A549 (cell line): ENCODE data around the gene MPND. TPM values are rescaled to one million over a fixed set of nuclear protein-coding genes. Genes with fewer than 3 reads are reported as not detected.

Experiments
- ATAC-seq, 2 experiments: fragments of 200-7000 bp in 1 of 2; fragments of >200 bp in 1 of 2; cut with Nextera tagmentation in 1 of 2; cut with Tn5 transposase in 1 of 2; 3 replicates each; pipeline versions ENCODE4 v1.8.0 to v1.9.1; 2018 to 2020; ENCODE audit warnings: mild to moderate bottlenecking in 1 of 2, moderate library complexity in 1 of 2
- CTCF ChIA-PET: fragments of 300-600 bp; sonication (Branson Sonifier 250); formaldehyde crosslinking; extraction: SDS; loops from one replicate; lab custom pipeline; 2021; ENCODE audit warnings: antibody characterized with exemption, inconsistent platforms; lab: Yijun Ruan, JAX
- POLR2A ChIA-PET: fragments of 350-600 bp; formaldehyde crosslinking; extraction: SDS; loops from one replicate; lab custom pipeline; 2021; ENCODE audit warnings: antibody characterized with exemption, inconsistent platforms; lab: Yijun Ruan, JAX
- DNase-seq, 2 experiments: peaks; one replicate each; pipeline versions ENCODE4 v3.0.0 to v3.0.0-alpha.2; 2011 to 2016; ENCODE audit warnings: low read depth in 1 of 2, low spot score in 1 of 2
- FAIRE-seq: peaks from 2 replicates; lab custom pipeline; 2011; peaks lifted over from hg19 to GRCh38; lab: Jason Lieb, UNC
- H3K27ac ChIP-seq, 2 experiments: fragments of >200 bp; sonication (Bioruptor Twin); formaldehyde crosslinking; 3 replicates each; pipeline ENCODE4 v1.5.1; 2016 to 2017
- H3K4me1 ChIP-seq: fragments of >200 bp; sonication (Bioruptor Twin); formaldehyde crosslinking; 3 replicates; pipeline ENCODE4 v1.6.1; 2016
- H3K4me2 ChIP-seq: fragments of >200 bp; sonication (Bioruptor Twin); formaldehyde crosslinking; 3 replicates; pipeline ENCODE4 v1.6.1; 2016
- H3K4me3 ChIP-seq: fragments of >200 bp; sonication (Bioruptor Twin); formaldehyde crosslinking; 3 replicates; pipeline ENCODE4 v1.5.1; 2016
- H3K9me3 ChIP-seq: fragments of >200 bp; sonication (Bioruptor Twin); formaldehyde crosslinking; 3 replicates; pipeline ENCODE4 v1.6.1; 2016
- BCL3 ChIP-seq: fragments of >200 bp; sonication (Bioruptor Twin); formaldehyde crosslinking; IDR thresholded peaks from 3 replicates; pipeline ENCODE4 v1.6.1; 2016
- BHLHE40 ChIP-seq: IDR thresholded peaks from 2 replicates; pipeline ENCODE4 v1.6.1; 2012; ENCODE audit warnings: low read depth, low read length, inconsistent platforms
- CBX2 ChIP-seq: fragments of 200-600 bp; sonication (generic); IDR thresholded peaks from 2 replicates; pipeline ENCODE4 v1.6.1; 2016; ENCODE audit warnings: low read depth, mild to moderate bottlenecking, borderline replicate concordance
- CHD4 ChIP-seq: fragments of 200-600 bp; sonication (generic); IDR thresholded peaks from 2 replicates; pipeline ENCODE4 v1.6.1; 2016; ENCODE audit warnings: antibody characterized with exemption, mild to moderate bottlenecking, borderline replicate concordance
- EHF ChIP-seq: fragments of 250-450 bp; sonication (Bioruptor Pico); IDR thresholded peaks from 2 replicates; pipeline ENCODE4 v1.5.0; 2020; ENCODE audit warnings: mild to moderate bottlenecking
- EHMT2 ChIP-seq: fragments of 200-600 bp; sonication (generic); IDR thresholded peaks from 2 replicates; pipeline ENCODE4 v1.6.1; 2016; ENCODE audit warnings: antibody characterized with exemption, low read depth, mild to moderate bottlenecking, moderate library complexity
- EP300 ChIP-seq, 2 experiments: fragments of >200 bp; sonication (Bioruptor Twin); formaldehyde crosslinking; IDR thresholded peaks; 2 replicates in 1 of 2; 3 replicates in 1 of 2; pipeline ENCODE4 v1.6.1; 2016 to 2017
- ESRRA ChIP-seq: fragments of 150-350 bp; IDR thresholded peaks from 2 replicates; pipeline ENCODE4 v1.6.1; 2014; ENCODE audit warnings: mild to moderate bottlenecking, low read length, borderline replicate concordance
- FOSB ChIP-seq: fragments of 250-450 bp; sonication (Bioruptor Pico); IDR thresholded peaks from 2 replicates; pipeline ENCODE4 v1.5.0; 2020; ENCODE audit warnings: mild to moderate bottlenecking, moderate library complexity
- FOSL2 ChIP-seq, 2 experiments: fragments of 450-650 bp in 1 of 2; fragments of >200 bp in 1 of 2; sonication (Bioruptor Twin) in 1 of 2; formaldehyde crosslinking; IDR thresholded peaks; 2 replicates each; pipeline versions ENCODE4 v1.5.0 to v1.6.1; 2016 to 2020; ENCODE audit warnings: mild to moderate bottlenecking in 1 of 2, moderate library complexity in 1 of 2
- GATA3 ChIP-seq: IDR thresholded peaks from 2 replicates; pipeline ENCODE4 v1.6.1; 2012; ENCODE audit warnings: borderline replicate concordance
- HDAC2 ChIP-seq: fragments of 200-600 bp; sonication (generic); IDR thresholded peaks from 2 replicates; pipeline ENCODE4 v1.6.1; 2016
- HES2 ChIP-seq: fragments of >200 bp; sonication (Bioruptor Twin); formaldehyde crosslinking; IDR thresholded peaks from 2 replicates; pipeline ENCODE4 v1.6.1; 2016
- HEYL ChIP-seq: fragments of 250-450 bp; sonication (Bioruptor Pico); IDR thresholded peaks from 2 replicates; pipeline ENCODE4 v1.8.0; 2021; ENCODE audit warnings: mild to moderate bottlenecking, moderate library complexity
- HOXA7 ChIP-seq: fragments of 250-450 bp; sonication (Bioruptor Pico); IDR thresholded peaks from 2 replicates; pipeline ENCODE4 v1.5.0; 2020; ENCODE audit warnings: mild to moderate bottlenecking, moderate library complexity
- JUN ChIP-seq, 2 experiments: fragments of >200 bp; sonication (Bioruptor Twin); formaldehyde crosslinking; IDR thresholded peaks; 2 replicates in 1 of 2; 3 replicates in 1 of 2; pipeline ENCODE4 v1.6.1; 2016 to 2017
- JUNB ChIP-seq: fragments of >200 bp; sonication (Bioruptor Twin); formaldehyde crosslinking; IDR thresholded peaks from 2 replicates; pipeline ENCODE4 v1.6.1; 2016
- KDM1A ChIP-seq: fragments of 200-600 bp; sonication (generic); IDR thresholded peaks from 2 replicates; pipeline ENCODE4 v1.6.1; 2016; ENCODE audit warnings: low read depth, mild to moderate bottlenecking
- KDM5A ChIP-seq: fragments of 200-600 bp; sonication (generic); IDR thresholded peaks from 2 replicates; pipeline ENCODE4 v1.6.1; 2016; ENCODE audit warnings: antibody characterized with exemption, mild to moderate bottlenecking
- MAX ChIP-seq: IDR thresholded peaks from 2 replicates; pipeline ENCODE4 v1.6.1; 2012
- MYC ChIP-seq: IDR thresholded peaks from 2 replicates; pipeline ENCODE4 v1.6.1; 2012; ENCODE audit warnings: mild to moderate bottlenecking, inconsistent platforms, low read length, improper control_type of control experiment, borderline replicate concordance
- NPAS2 ChIP-seq: fragments of 250-450 bp; sonication (Bioruptor Pico); IDR thresholded peaks from 2 replicates; pipeline ENCODE4 v1.8.0; 2022; ENCODE audit warnings: mild to moderate bottlenecking, moderate library complexity, borderline replicate concordance
- NR3C1 ChIP-seq: fragments of >200 bp; sonication (Bioruptor Twin); formaldehyde crosslinking; IDR thresholded peaks from 3 replicates; pipeline ENCODE4 v1.6.1; 2017
- PBX3 ChIP-seq: IDR thresholded peaks from 2 replicates; pipeline ENCODE4 v1.6.1; 2012
- PHF8 ChIP-seq: fragments of 200-600 bp; sonication (generic); IDR thresholded peaks from 2 replicates; pipeline ENCODE4 v1.6.1; 2016; ENCODE audit warnings: low read depth, mild to moderate bottlenecking, antibody characterized with exemption, moderate library complexity, borderline replicate concordance
- RAD21 ChIP-seq, 2 experiments: fragments of >200 bp in 1 of 2; sonication (Bioruptor Twin) in 1 of 2; formaldehyde crosslinking in 1 of 2; IDR thresholded peaks in 1 of 2; conservative IDR thresholded peaks in 1 of 2; 2 replicates in 1 of 2; 3 replicates in 1 of 2; pipeline ENCODE4 v1.6.1; 2012 to 2018; ENCODE audit warnings: inconsistent platforms in 1 of 2
- RCOR1 ChIP-seq: fragments of 150-350 bp; IDR thresholded peaks from 2 replicates; pipeline ENCODE4 v1.6.1; 2014; ENCODE audit warnings: antibody characterized with exemption, low read length, low read depth
- SREBF2 ChIP-seq: fragments of 450-650 bp; IDR thresholded peaks from 2 replicates; pipeline ENCODE4 v1.6.1; 2014; ENCODE audit warnings: mild to moderate bottlenecking, moderate library complexity
- USF2 ChIP-seq: fragments of 450-650 bp; IDR thresholded peaks from 2 replicates; pipeline ENCODE4 v1.6.1; 2014; ENCODE audit warnings: antibody characterized with exemption
- ZC3H11A ChIP-seq: fragments of 450-650 bp; IDR thresholded peaks from 2 replicates; pipeline ENCODE4 v1.6.1; 2014; ENCODE audit warnings: antibody characterized with exemption, mild to moderate bottlenecking
- ZFP36 ChIP-seq: fragments of 450-650 bp; IDR thresholded peaks from 2 replicates; pipeline ENCODE4 v1.6.1; 2014; ENCODE audit warnings: borderline replicate concordance; ENCODE audit not compliant: partially characterized antibody
- ZNF302 ChIP-seq: fragments of 250-450 bp; sonication (Bioruptor Pico); IDR thresholded peaks from 2 replicates; pipeline ENCODE4 v1.9.0; 2021; ENCODE audit warnings: inconsistent platforms, mild to moderate bottlenecking, moderate library complexity
- WGBS: methylation state at CpG from one replicate; pipeline ENCODE4 v1.1.6; 2017; ENCODE audit errors: missing lambda C conversion rate; 5-methylcytosine and 5-hydroxymethylcytosine counted together
- polyA plus RNA-seq, 4 experiments: library from polyadenylated mRNA; depleted of rRNA in 3 of 4; stranded (reverse); fragments of >200 nt; fragmentation: RNase III in 1 of 4; extraction: RNeasy Plus Mini Kit Qiagen cat#74134 plus additional on column Dnase treatment in 1 of 4; gene quantifications; 2 replicates in 3 of 4; 3 replicates in 1 of 4; pipeline ENCODE4 v1.2.3, GENCODE V29; 2011 to 2017

The MPND gene
- polyA plus RNA-seq, 2 of the 4 experiments (the other 2 are of a cell fraction): 3.5 to 14.5 TPM

GRCh38 chr19:4366666-4367335, 23.4 kb downstream of the MPND start:
- 97% methylated on average over 7 of the region's 16 CpGs for WGBS
- POLR2A ChIA-PET: no interaction called here
- Histone ChIP-seq H3K27ac (no peak overlapping the region), H3K4me1 (peaks cover 15% of the 10 kb centered on the region), H3K4me2 (no peak overlapping the region), H3K4me3 (no peak overlapping the region), H3K9me3 (no peaks in the 10 kb centered on the region)
- ATAC-seq (no peak), FAIRE-seq (no peak)
- CTCF ChIA-PET: interaction anchor here (1.2 to 3.0 kb wide), 2 partner anchors 14 to 34 kb away, joined by 6 to 21 read pairs; partner anchors contain the start of gene SH3GL1
- TF ChIP-seq CHD4: no peak
- no peak for TF ChIP-seq KDM5A
- TF ChIP-seq CBX2: no peak
- no peak for TF ChIP-seq USF2
- no peak for TF ChIP-seq FOSL2 (IDR thresholded peaks at IDR 0.05)
- no peak for TF ChIP-seq FOSL2 (CRISPR knock-in tag; IDR thresholded peaks at IDR 0.05)
- no peak for TF ChIP-seq ZNF302 (CRISPR knock-in tag)
- TF ChIP-seq HOXA7 (CRISPR knock-in tag): no peak
- TF ChIP-seq JUN (IDR thresholded peaks at IDR 0.05): no peak
- TF ChIP-seq PHF8: no peak
- no peak for TF ChIP-seq ESRRA
- no peak for TF ChIP-seq ZFP36
- TF ChIP-seq HDAC2: no peak
- TF ChIP-seq MYC: no peak
- no peak for TF ChIP-seq BCL3
- TF ChIP-seq NPAS2 (CRISPR knock-in tag): no peak
- TF ChIP-seq EHF (CRISPR knock-in tag): no peak
- no peak for TF ChIP-seq SREBF2
- no peak for TF ChIP-seq HEYL (CRISPR knock-in tag)
- TF ChIP-seq RCOR1: no peak
- TF ChIP-seq ZC3H11A: no peak
- TF ChIP-seq, all 56 proteins: peak for 0
- DNase-seq: no peak

- CTCF ChIA-PET: interaction anchor here (1.2 to 3.0 kb wide), 2 partner anchors 15 to 33 kb away, joined by 6 to 21 read pairs; partner anchors contain the start of gene SH3GL1
- WGBS: 94% methylated on average over 3 of the region's 10 CpGs
- no peak for DNase-seq
- no peak for FAIRE-seq
- H3K4me3 ChIP-seq: no peak overlapping the region
- no peak overlapping the region for H3K4me2 ChIP-seq
- TF ChIP-seq HOXA7 (CRISPR knock-in tag): no peak
- TF ChIP-seq KDM5A: no peak
- no peak for TF ChIP-seq MAX
- no peak for TF ChIP-seq NR3C1
- no peak for TF ChIP-seq JUNB
- no peak for TF ChIP-seq KDM1A
- TF ChIP-seq RAD21 (conservative IDR thresholded peaks at IDR 0.05 in 1 of 2, IDR thresholded peaks at IDR 0.05 in 1 of 2): no peak
- TF ChIP-seq HES2: no peak
- TF ChIP-seq GATA3: no peak
- TF ChIP-seq JUN (IDR thresholded peaks at IDR 0.05): no peak
- TF ChIP-seq EP300 (IDR thresholded peaks at IDR 0.05): no peak
- no peak for TF ChIP-seq BHLHE40
- no peak for TF ChIP-seq FOSB (CRISPR knock-in tag)
- no peak for TF ChIP-seq PBX3
- no peak for TF ChIP-seq ZC3H11A
- TF ChIP-seq RCOR1: no peak
- no peak for TF ChIP-seq EHMT2
- TF ChIP-seq, all 56 proteins: peak for 0
- H3K27ac ChIP-seq: no peak overlapping the region
- no peak for ATAC-seq
- H3K9me3 ChIP-seq: no peaks in the 10 kb centered on the region
- peaks cover 14% of the 10 kb centered on the region for H3K4me1 ChIP-seq
- POLR2A ChIA-PET: interaction anchor here (0.6 kb wide), 1 partner anchor 20 kb away, joined by 3 read pairs; no protein-coding TSS in a partner anchor
Measured at GRCh38 chr19:4367336-4367723, 24.0 kb downstream of the MPND start.
